ENCODE data around the gene PCBP4.
"Not testable (repeated sequence)": the region's sequence is repeated elsewhere in the genome, so short reads cannot be mapped to it uniquely, and the experiment has no call there.

Gene PCBP4

GRCh38 chr3:51937611-51938450 is 29.4 kb downstream of the PCBP4 start:
- DNase-seq: no peak

- DNase-seq: no peak
These were observed 30.2 kb downstream of the PCBP4 start for GRCh38 chr3:51937014-51937413.

DNA sequence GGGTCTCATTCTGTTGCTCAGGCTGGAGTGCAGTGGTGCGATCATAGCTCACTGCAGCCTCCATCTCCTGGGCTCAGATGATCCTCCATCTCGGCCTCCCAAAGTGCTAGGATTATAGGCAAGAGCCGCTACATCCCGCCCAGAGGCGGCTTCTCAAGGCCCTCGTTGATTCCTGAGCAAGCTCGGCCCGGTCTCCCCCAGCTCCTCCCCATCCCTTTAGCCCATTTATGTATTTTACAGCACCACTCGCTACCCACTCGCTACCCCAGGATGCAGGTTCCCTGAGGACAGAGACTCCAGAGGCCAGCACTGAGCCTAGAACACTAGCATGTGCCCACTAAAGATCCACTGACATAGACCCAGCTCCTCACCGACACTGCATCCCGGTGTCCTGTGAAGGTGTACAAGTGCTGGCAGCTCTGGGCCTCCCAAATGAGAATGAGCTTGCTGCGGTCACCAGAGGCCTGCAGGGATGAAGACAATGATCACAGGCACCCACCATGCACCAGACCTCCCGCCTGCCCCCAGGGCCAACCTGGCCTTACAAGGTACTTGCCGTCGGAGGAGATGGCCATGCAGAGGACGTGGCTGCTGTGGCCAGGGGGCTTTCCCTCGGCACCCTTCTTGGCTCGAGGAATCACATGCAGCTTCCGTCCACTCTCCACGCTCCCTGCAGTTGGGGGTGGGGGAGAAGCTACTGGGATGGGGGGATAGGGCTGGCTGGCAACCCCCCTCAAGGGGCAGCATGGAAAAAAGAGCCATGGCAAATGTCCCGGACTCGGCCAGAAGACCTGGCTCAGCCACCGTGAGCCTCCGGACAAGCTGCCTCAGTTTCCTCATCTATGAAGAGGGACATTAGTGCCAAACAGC is 31.1 kb downstream of the PCBP4 start:
- no peak for DNase-seq

GRCh38 chr3:51934991-51935885 is 32.0 kb downstream of the PCBP4 start:
- no peak for DNase-seq

DNA sequence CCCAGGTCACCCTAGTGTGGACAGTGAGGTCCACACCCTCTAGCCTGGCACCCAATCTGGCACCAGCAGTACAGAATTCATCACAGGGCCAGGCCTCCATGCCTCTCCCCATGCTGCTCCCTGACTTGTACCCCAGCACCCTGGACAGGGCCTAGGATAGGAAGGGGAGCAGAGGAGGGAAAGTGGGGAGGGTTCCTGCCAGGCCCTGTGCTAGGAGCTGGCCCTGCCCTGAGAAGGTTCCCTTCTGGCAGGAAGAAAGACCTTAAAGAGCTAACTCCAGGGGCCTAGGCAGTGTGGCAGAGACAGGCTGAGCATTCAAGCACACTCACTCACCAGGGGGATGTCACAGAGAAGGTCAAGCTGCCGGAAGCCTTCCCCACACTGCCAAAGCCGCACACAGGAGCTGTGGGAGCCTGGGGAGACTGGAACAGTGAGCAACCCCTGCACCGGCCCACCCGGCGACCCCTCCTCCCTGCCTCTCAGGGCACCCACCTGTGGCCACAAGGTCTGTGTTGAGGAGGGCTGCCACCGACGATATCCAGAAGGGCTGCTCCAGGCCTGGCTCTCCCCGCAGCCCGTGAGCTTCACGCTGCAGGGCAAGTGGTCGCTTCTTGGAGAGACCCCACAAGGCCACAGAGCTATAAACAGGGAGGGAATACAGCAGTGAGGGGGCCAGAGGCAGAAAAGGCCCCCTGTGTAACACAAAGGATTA is 33.0 kb downstream of the PCBP4 start:
- DNase-seq: no peak

DNA sequence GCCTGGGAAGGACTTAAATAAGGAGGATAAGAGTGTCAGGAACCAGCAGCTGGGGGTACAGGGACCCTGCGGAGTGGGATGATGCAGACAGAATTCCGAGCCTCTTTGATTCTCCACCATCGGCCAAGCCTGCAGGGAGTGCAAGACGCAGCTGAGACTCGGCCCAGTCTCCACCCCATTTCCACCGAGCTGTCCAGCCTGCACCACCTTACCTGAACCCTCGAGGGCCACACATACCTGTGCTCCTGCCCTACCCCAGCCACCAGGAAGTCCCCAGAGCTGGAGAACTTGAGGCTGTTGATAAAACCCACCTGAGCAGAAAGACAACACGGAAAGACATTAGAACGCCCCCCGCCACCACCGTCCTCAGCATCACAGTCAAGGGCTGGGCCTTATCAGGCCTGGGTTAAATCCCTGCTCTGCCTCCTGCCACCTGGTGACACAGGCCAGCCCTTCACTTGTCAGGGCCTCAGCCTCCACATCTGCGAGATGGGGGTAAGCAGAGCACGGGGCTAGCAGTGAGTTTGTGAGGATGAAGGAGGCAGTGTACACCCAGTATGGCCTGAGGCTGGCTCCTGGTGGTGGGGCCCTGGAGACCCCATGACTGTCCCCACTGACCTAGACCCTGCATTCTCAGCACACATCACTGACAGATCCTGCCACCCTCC is 33.6 kb downstream of the PCBP4 start:
- DNase-seq: no peak

GRCh38 chr3:51932471-51933370 is 34.5 kb downstream of the PCBP4 start:
- DNase-seq: no peak

DNA sequence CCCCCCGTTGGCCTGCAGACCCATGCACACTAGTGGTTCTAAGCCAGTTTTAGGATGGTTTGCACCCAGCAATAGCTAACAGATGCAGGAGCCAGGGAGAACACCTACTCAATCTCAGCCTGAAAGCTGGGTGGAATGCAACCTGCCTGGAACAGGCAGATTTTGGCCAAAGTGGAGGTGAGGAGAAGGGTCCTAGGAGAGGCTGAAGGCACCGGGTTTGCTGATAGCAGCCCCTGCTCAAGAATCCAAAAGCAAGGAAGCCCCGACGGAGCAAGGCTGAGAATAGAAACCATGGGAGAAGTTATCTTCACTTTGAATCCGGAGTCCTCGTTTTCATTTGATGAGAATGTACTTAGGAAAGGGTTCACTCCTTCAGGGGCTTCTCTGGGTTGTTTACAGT is 35.5 kb downstream of the PCBP4 start:
- no peak for DNase-seq

DNA sequence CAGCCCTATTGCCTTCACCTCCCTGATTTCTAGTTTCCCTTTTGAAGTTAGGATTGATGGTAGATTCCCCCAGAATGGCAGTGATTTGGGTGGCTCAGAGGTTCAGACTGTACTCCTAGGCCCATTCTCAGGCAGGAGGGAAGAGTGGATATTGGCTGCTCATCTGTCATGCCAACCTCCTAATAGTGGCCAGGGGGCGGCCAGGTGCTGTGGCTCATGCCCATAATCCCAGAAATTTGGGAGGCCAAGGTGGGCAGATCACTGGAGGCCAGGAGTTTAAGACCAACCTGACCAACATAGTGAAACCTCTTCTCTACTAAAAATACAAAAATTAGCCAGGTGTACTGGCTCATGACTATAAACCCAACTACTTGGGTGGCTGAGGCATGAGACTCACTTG is 36.8 kb downstream of the PCBP4 start:
- DNase-seq: no peak

- no peak for DNase-seq
These were observed 37.7 kb downstream of the PCBP4 start for GRCh38 chr3:51929420-51930003.

DNA sequence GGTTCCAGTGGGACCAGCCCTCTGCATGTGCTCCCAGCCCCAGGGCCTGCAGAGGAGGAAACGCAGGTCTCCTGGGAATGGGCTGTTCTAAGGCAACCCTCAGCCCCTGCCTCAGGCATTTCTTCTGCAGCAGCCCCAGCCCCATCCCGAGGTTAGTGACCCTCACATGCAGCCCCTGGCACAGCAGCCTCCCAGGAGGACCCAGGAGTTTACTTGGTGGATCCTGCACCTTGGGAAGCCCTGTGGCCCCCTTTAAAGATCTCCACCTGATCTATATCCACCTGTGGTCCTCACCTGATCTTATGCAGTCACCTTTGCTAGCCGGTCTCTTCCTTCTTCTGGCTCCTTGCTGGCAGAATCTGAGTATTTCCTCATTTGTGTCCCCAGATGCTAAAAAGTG is 38.3 kb downstream of the PCBP4 start:
- DNase-seq: not testable (repeated sequence)

DNA sequence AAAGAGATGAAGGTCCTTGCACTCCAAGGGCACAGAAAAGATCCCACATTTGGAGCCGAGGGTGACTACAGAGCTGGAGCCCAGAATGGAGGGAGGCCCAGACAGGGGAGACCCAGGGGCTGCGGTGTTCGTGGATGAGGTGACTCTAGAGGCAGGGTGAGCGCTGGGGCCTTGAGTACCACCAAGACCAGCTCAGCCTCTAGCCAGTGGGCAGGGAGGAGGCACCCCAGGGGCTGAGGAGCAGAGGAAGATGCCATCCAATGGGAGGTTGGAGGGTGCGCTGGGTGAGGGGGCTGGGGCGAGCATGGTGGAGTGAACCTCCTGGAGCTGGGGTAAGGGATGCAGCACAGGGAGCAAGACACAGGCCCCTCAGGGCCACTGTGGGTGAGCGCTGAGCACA is 38.8 kb downstream of the PCBP4 start:
- DNase-seq: no peak

GRCh38 chr3:51927061-51927977 is 39.9 kb downstream of the PCBP4 start:
- DNase-seq: no peak

- no peak for DNase-seq
These were observed 46.1 kb downstream of the PCBP4 start for GRCh38 chr3:51921081-51921578.

DNA sequence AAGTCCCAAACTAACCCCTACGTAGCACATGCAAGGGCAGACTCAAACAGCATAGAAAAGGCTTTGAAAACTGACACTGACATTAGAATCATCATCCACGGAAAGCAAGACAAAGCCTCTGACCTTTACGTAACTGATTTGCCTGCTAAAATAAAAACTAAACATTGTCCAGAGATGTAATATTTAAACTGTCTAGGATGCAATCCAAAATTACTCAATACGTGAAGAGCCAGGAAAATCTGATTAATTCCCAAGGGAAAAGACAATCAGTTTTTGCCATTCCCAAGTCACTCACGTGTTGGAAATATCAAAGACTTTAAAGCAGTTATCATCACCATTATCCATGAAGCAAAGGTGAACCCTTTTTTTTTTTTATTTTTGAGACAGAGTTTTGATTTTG is 50.8 kb downstream of the PCBP4 start:
- DNase-seq: no peak

- no peak for DNase-seq
These were observed 59.2 kb downstream of the PCBP4 start for GRCh38 chr3:51908026-51908425.
